ENCODE measurements around the gene CIRBP.

DNA sequence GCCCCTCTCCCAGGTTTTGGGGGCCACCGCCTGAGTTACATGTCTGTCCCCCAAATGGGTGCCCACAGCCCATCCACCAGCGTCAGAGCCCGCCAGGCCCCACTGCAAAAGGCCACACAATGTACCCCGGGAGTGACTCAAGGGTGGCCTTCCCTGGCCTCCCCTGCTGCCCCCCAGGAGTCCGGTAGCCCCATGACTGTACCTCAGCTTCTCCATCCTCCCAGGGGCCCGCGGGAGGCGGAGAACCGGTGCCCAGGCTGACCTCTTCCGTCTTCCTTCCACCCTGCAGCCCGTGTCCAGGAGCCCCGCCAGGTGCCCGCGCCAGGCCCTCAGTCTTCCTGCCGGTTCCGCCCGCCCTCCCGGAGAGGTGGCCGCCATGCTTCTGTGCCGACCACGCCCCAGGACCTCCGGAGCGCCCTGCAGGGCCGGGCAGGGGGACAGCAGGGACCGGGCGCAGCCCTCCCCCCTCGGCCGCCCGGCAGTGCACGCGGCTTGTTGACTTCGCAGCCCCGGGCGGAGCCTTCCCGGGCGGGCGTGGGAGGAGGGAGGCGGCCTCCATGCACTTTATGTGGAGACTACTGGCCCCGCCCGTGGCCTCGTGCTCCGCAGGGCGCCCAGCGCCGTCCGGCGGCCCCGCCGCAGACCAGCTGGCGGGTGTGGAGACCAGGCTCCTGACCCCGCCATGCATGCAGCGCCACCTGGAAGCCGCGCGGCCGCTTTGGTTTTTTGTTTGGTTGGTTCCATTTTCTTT is 41.7 kb upstream of the CIRBP start:
- TF ChIP-seq, protein P1, sequence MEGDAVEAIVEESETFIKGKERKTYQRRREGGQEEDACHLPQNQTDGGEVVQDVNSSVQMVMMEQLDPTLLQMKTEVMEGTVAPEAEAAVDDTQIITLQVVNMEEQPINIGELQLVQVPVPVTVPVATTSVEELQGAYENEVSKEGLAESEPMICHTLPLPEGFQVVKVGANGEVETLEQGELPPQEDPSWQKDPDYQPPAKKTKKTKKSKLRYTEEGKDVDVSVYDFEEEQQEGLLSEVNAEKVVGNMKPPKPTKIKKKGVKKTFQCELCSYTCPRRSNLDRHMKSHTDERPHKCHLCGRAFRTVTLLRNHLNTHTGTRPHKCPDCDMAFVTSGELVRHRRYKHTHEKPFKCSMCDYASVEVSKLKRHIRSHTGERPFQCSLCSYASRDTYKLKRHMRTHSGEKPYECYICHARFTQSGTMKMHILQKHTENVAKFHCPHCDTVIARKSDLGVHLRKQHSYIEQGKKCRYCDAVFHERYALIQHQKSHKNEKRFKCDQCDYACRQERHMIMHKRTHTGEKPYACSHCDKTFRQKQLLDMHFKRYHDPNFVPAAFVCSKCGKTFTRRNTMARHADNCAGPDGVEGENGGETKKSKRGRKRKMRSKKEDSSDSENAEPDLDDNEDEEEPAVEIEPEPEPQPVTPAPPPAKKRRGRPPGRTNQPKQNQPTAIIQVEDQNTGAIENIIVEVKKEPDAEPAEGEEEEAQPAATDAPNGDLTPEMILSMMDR (IDR thresholded peaks at IDR 0.05; ENCODE audit: low read depth, low read length) = no peak
- TF ChIP-seq POLR2A (IDR thresholded peaks at IDR 0.05; ENCODE audit: extremely low read depth, insufficient read length) (no peak), MYC (IDR thresholded peaks at IDR 0.05; ENCODE audit: low read depth, low read length) (no peak), MAX (IDR thresholded peaks at IDR 0.05; ENCODE audit: low read depth, low read length) (no peak)
